T-helper 1 cell (primary cell): Measurements from ENCODE around the gene GAS2L1.

Experiments used
- DNase-seq, 5 donors: peaks; one replicate each; pipeline ENCODE4 v3.0.0-alpha.2; 2012 to 2020
- total RNA-seq, 4 donors: gene quantifications; one replicate each; lab custom pipeline; 2026; lab: John Stamatoyannopoulos, UW

Gene GAS2L1
- 0 to 0.83 (median 0.38) reads per million in 4 donors for total RNA-seq

GRCh38 chr22:29306175-29306834 is at the start of gene GAS2L1:
TSS of gene GAS2L1 (plus strand) at chr22:29306650. CDS start at chr22:29308106, 1,456 bp downstream.
- peak in 2 of 5 donors; percentile 19 to 54 for DNase-seq

- DNase-seq: no peak
Measured at GRCh38 chr22:29257751-29258181, 48.7 kb upstream of the GAS2L1 start.

GRCh38 chr22:29258407-29259252 is 47.8 kb upstream of the GAS2L1 start:
- DNase-seq: no peak

DNA sequence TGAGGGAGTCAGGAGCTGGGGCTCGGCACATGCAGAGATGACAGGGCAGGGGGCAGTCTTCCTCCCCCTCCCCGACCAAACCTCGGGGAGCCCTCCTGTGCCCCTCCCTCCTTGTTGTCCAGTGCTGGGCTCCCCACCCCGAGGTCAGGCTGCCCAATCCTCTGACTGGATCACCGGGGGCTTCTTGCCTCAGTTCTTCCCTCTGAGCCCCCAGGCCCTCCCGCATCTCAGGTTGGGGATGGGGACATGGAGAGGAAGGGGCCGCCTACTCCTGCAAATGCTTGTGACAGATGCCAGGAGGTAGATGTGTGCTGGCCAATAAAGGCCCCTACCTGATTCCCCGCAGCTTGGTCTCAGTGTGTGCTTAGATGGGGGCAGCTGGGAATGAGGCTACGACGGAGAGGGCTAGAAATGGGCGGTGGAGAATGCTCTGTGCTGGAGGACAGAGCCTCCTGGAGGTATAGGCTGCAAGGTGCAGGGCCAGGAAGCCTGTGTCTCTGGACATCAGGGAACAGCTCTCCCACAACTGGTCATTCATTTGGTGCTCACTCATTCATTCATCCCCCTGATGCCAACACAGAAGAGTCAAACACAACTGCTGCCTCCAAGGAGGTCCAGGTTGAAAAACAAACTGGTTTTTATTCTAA is 47.1 kb upstream of the GAS2L1 start:
- DNase-seq: no peak

DNA sequence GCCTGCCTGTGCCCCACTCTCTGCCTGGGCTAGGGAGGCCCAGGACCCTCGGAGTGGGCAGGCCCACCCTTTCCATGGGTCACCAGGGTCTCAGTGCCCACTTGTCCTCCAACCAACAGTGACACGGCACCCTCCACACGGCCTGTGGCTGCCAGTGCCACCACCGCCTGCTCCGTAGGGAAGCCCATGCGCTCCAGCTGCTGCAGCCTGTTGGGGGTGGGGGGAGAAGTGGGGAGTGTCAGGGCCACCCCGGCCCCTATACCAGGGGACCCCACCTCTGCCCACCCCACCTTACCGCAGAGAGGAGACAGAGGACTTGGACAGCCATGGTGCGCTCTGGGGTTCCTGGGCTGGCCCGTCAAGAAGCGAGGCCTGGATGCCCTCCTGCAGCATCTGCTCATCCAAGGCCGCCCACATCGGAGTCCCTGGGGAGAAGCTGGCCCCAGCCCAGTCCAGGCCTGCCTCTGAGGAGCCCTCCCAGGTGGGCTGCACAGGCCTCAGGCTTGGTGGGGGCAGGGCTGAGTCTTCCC is 46.4 kb upstream of the GAS2L1 start:
- no peak for DNase-seq

DNA sequence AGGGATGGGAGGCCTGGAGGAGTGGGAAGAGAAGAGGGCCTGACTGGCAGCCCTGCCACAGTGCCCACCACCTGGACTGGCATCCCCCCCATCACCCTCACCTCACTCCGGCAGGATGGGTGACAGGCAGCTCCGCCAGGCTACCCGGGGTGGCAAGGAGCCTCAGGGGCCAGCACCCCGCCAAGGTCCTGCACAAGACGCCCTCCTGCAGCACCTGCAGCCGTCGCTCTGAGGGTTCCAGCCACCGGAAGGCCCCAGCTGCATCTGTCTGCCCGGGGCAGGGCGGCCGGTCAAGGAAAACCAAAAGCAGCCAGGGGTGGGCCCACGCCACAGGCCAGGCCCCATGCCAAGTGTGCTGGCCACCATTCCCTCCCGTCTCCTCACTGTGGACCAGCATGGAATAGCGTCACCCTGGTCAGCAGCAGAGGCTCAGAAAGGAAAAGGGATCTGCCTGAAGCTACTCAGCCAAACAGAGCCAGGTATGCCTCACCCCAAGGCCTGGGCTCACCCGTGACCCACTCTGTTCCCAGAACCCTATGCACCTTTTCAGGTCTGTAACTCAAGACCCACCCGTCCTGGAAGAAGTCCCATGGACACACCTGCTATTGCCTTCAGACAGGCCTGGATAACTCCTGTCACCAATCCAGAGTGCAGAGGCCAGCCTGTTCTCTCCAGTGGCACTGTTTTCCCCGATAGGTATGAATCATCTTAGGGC is 45.7 kb upstream of the GAS2L1 start:
- DNase-seq: no peak

DNA sequence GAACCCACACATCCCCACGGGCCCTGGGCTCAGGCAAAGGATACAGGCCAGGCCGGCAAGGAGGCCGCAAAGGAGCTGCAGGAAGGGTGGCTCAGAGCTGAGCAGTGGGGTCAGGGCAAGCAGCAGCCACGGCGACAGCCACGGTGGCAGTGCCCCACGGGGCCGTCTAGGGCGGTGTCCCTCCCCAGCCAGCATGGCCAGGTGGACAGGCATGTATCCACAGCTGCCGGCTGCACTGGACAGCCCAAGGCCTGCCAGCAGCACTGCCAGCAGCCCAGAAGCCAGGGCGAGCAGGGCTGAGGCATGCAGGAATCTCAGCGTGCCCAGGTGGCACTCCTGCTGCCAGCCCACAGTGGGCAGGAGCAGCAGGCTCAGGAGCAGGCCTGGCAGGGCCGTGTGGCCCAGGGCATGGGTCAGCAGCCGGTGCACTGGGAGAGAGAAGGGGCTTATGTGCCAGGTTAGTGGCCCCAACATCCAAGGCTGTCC is 42.6 kb upstream of the GAS2L1 start:
- no peak for DNase-seq

DNA sequence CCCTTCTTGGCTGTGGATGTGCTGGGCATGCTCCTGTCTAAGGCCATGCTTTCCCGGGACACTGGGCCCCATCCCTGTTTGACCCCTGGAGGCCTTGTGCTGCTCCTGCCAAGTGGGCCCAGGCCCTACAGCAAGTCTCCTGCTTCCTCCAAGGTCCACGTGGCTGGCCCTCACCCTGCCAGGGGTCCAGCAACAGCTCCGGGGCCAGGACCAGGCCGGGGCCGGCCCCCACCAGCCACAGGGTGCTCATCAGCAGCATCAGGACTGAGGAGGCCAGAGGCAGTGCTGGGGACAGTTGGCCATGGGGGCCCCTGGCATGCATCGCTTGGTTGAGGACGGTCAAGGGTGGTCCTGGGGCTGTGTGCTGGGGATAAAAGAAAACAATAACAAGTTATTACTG is 41.1 kb upstream of the GAS2L1 start:
- DNase-seq: no peak

- no peak for DNase-seq
Measured at GRCh38 chr22:29265929-29266328, 40.5 kb upstream of the GAS2L1 start.

DNA sequence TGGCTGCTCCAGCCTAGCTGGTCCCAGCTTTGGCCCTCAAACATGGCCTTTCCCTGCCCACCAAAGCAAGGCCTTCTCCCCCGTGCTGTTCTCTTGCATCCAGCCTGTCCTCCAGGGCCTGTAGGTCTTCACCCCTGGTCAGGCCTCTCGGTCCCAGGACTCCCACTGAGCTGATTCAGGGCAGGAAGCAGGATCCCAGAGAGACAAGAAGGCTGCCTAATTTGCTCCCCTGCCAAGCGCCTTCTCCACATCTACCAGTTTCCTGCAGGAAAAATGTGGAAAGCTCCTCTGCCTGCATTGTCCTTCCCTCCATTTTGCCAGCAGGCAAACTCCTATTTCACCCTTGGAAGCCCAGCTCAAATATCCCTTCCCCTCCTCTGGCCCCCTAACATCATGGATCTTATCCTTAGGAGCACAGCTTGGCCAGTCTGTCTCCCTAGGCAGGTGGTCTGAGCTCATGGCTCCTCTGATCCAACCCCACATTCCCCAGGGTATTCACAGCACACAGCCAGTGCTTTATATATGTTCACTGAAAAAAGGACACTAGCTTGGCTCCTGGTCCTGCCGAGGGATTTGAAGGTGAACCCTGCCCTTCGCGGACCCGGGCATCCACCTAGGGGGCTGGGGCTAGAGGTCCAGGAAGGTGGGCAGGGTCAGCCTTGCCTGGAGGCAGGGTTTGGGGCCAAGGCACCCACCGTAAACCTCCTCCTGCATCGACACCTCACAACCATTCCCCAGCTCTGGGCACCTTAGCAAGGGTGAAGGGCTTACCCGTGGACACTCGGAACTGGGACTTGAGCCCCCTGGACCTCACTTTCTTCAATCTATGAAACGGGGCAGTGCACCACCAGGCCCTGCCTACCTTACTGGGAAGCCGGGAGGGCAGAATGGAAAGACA is 39.6 kb upstream of the GAS2L1 start:
- no peak for DNase-seq

GRCh38 chr22:29267462-29267857 is 39.0 kb upstream of the GAS2L1 start:
- no peak for DNase-seq

DNA sequence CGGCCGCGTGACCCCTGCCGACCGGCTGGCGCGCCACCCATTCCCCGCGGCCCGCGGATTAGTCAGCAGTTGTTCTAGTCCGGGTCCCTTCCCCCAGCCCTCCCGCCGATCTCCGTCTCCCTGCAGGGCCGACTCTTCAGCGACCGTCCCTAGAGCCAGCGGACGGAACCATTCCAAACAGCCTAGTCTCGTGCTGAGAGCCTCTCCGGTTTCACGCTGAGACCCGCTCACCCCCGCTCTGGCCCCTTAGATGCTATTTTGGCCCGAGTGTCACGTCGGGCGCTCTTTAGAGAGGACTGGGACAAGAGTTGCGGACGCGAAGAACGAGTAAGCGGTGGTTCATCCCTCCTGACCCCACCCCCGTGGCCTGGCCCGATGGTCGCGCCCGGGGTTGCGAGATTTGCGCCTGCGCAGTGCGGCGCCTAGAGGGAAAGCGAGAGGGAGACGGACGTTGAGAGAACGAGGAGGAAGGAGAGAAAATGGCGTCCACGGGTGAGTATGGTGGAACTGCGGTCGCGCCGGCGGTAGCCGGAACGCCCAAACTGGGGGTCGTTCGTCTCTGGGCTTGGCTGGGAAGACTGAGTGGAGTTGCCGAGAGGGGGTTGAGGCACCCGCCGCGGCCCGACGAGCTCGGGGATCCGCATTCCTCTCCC is 38.5 kb upstream of the GAS2L1 start, which contains the start of the genes EWSR1 and RHBDD3:
EWSR1 (plus strand) TSS at position 411 of the 653 bp plus-strand sequence; CDS start at position 480, 69 bp downstream.
RHBDD3 (minus strand) TSS at position 124 of the 653 bp plus-strand sequence. CDS start 2,355 bp downstream, outside the sequence.
- peak; percentile 86 to 94 (median 90) for DNase-seq

DNA sequence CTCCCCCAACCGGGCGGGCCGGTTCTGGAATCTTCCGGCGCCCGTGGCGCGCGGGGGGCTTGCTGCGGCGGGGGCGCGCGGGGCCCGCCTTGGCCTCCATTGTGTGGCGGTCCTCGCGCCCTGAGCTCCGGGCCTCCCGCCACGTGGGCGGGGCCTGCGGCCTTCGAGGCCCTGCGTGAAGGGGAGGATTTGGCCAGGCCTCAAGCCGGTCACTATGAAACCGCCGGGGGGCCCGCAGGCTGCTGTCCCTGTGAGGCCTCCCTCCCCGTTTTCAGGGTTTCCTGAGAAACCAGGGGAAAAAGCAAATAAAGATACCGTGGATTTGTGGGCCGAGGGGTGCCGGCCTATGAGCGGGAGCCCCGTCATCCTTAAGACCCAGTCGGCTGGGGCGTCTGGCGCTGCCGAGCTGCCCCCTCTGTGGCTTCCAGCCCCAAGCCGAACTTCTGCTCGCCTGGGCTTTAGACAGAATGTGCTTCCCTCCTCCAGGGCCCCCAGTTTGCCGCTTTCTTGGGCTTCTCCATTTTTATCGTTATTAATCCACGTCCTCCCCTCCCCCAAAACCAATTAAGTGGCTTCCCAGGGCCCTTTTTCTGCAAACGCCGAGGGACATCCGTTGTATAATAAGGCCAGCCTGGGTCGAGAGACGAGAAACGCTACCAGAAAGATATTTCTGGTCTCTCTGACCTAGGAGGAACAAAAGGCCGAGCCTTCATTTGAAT is 37.8 kb upstream of the GAS2L1 start:
- peak in 3 of 5 donors; percentile 32 to 45 (median 33) for DNase-seq

- no peak for DNase-seq
Measured at GRCh38 chr22:29269230-29269604, 37.2 kb upstream of the GAS2L1 start.

DNA sequence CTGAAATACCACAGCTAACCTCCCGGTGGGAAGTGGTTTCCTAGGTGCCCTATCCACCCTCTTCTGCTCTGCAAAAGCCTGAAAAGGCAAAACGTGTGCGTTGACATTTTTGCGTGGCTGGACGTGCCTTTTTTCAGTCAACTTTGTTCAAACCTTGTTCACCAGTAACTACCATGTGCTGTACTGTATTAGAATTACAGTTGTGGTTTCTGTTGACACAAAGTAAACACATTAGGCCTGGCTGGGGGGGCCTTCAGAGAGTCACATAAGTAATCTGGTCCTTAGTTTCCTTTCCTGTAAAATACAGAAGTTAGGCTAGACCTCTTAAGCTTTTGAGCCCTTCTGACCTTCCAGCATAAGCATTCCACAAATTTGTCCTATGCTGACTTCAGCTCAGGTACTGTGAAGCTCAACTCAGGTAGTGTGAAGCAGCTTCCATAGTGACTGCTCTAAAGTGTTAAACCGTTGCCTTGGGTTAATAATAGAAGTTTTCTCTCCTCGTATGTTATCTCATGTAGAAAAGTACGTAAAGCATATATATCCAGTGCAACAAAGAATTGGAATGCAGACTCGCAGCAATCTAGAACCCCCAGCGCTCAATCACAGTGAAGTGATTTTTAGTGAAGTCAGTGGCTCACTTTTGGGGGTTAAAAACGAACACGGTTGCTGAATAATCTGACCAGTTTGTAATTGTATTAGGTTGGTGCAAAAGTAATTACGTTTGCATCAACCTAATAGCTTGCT is 36.5 kb upstream of the GAS2L1 start:
- DNase-seq: peak in 1 of 5 donors; percentile 11

- DNase-seq: no peak
Measured at GRCh38 chr22:29270475-29271271, 35.8 kb upstream of the GAS2L1 start.

- no peak for DNase-seq
Measured at GRCh38 chr22:29272624-29273023, 33.8 kb upstream of the GAS2L1 start.

DNA sequence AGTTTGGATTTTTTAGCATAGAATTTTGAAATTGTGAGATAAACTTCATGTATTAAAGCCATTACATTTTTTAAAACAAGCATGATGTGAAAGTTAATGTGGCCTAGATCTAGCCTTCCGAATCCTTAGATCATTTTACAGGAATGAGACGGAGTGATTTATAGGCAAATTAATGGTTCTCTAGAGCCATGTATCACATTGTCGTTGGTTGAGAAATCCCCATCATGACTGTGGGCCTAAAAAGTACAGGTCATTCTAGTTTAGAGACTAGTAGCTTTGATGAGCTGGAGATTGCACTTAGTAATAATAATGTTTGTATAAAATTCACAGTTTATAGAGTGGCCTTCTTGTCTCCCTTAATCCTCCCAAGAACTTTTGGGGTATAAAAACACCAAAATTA is 31.3 kb upstream of the GAS2L1 start:
- DNase-seq: no peak
